SK-N-SH (cell line): ENCODE measurements around the gene POLR3C. TPM values are rescaled to one million over a fixed set of nuclear protein-coding genes. Genes with fewer than 3 reads are reported as not detected.

Experiments used
- CTCF ChIA-PET: fragments of 300-600, 350-600 bp; formaldehyde crosslinking; extraction: SDS; loops from one replicate; lab custom pipeline; 2021; lab: Yijun Ruan, JAX
- POLR2A ChIA-PET: fragments of 350-600 bp; sonication (Branson Sonifier 250); formaldehyde crosslinking; extraction: SDS; loops from one replicate; lab custom pipeline; 2020; ENCODE audit warnings: antibody characterized with exemption, inconsistent platforms; lab: Yijun Ruan, JAX
- DNase-seq: peaks from one replicate; pipeline ENCODE4 v3.0.0; 2012
- H2AFZ ChIP-seq: fragments of 200-600 bp; sonication (generic); 2 replicates; pipeline ENCODE4 v1.8.1; 2016; ENCODE audit warnings: antibody characterized with exemption, mild to moderate bottlenecking, low read depth
- H3F3A ChIP-seq: fragments of 200-600 bp; sonication (generic); replicated peaks from 2 replicates; pipeline ENCODE3; 2016; ENCODE audit warnings: antibody characterized with exemption, mild to moderate bottlenecking; ENCODE audit not compliant: insufficient read depth
- H3K27ac ChIP-seq, 2 experiments: fragments of 200-500 bp in 1 of 2; fragments of 200-600 bp in 1 of 2; sonication (Bioruptor generic) in 1 of 2; sonication (generic), shearing (Covaris generic) in 1 of 2; 2 replicates each; pipeline versions ENCODE4 v1.5.1 to v1.6.1; 2014 to 2016; ENCODE audit warnings: low read depth in 2 of 2, inconsistent platforms in 1 of 2, low read length in 1 of 2, mild to moderate bottlenecking in 1 of 2, mixed read lengths in 1 of 2
- H3K27me3 ChIP-seq: fragments of 200-600 bp; sonication (generic), shearing (Covaris generic); 2 replicates; pipeline ENCODE4 v1.6.1; 2016; ENCODE audit warnings: mixed run types; ENCODE audit not compliant: insufficient read depth
- H3K36me3 ChIP-seq, 2 experiments: fragments of 200-500 bp in 1 of 2; fragments of 200-600 bp in 1 of 2; sonication (Bioruptor generic) in 1 of 2; sonication (generic) in 1 of 2; replicated peaks in 1 of 2; 2 replicates each; pipeline versions ENCODE3 to v1.5.1; 2014 to 2016; ENCODE audit warnings: low read length in 1 of 2, mild to moderate bottlenecking in 1 of 2; ENCODE audit not compliant: insufficient read depth in 2 of 2, control insufficient read depth in 1 of 2
- H3K4me1 ChIP-seq, 2 experiments: fragments of 200-500 bp in 1 of 2; fragments of 200-600 bp in 1 of 2; sonication (Bioruptor generic) in 1 of 2; sonication (generic), shearing (Covaris generic) in 1 of 2; 2 replicates each; pipeline versions ENCODE4 v1.5.1 to v1.6.1; 2014 to 2016; ENCODE audit warnings: low read depth in 1 of 2, low read length in 1 of 2, mixed run types in 1 of 2; ENCODE audit not compliant: insufficient read depth in 2 of 2, control insufficient read depth in 1 of 2
- H3K4me2 ChIP-seq: fragments of 200-600 bp; sonication (generic), shearing (Covaris generic); 2 replicates; pipeline ENCODE4 v1.6.1; 2017; ENCODE audit warnings: mixed run types
- H3K4me3 ChIP-seq, 2 experiments: fragments of 200-500 bp in 1 of 2; fragments of 200-600 bp in 1 of 2; sonication (Bioruptor generic) in 1 of 2; sonication (generic), shearing (Covaris generic) in 1 of 2; 2 replicates each; pipeline versions ENCODE4 v1.5.1 to v1.8.1; 2014 to 2016; ENCODE audit warnings: low read depth in 2 of 2, inconsistent platforms in 1 of 2, low read length in 1 of 2, mild to moderate bottlenecking in 1 of 2, mixed read lengths in 1 of 2, moderate library complexity in 1 of 2
- H3K79me2 ChIP-seq: fragments of 200-600 bp; sonication (generic); 2 replicates; pipeline ENCODE4 v1.8.1; 2017; ENCODE audit warnings: mild to moderate bottlenecking; ENCODE audit not compliant: insufficient read depth
- H3K9ac ChIP-seq: fragments of 200-600 bp; sonication (generic); 2 replicates; pipeline ENCODE4 v1.6.1; 2017; ENCODE audit warnings: mixed run types
- H3K9me2 ChIP-seq: fragments of 200-600 bp; sonication (generic); 2 replicates; pipeline ENCODE4 v1.6.1; 2017; ENCODE audit warnings: mixed run types
- H3K9me3 ChIP-seq: fragments of 200-600 bp; sonication (generic); 2 replicates; pipeline ENCODE4 v1.6.1; 2017; ENCODE audit warnings: mixed run types, mild to moderate bottlenecking, moderate library complexity
- H4K20me1 ChIP-seq: fragments of 200-600 bp; sonication (generic); 2 replicates; pipeline ENCODE4 v1.6.1; 2017; ENCODE audit warnings: mild to moderate bottlenecking, mixed run types; ENCODE audit not compliant: insufficient read depth
- CHD2 ChIP-seq: fragments of 150-350 bp; IDR thresholded peaks from 2 replicates; pipeline ENCODE4 v1.6.1; 2018; ENCODE audit warnings: low read length; ENCODE audit not compliant: partially characterized antibody
- CTCF ChIP-seq: fragments of 200-600 bp; sonication (generic); IDR thresholded peaks from 2 replicates; pipeline ENCODE4 v1.6.1; 2017; ENCODE audit warnings: antibody characterized with exemption, mild to moderate bottlenecking, moderate library complexity
- EP300 ChIP-seq, 2 experiments: IDR thresholded peaks; 2 replicates each; pipeline versions ENCODE4 v1.4.0 to v1.6.1; 2012; ENCODE audit warnings: borderline replicate concordance in 1 of 2, low read depth in 1 of 2, low read length in 1 of 2
- FOXJ3 ChIP-seq: sonication (generic); formaldehyde crosslinking; IDR thresholded peaks from 2 replicates; pipeline ENCODE4 v1.5.1; 2020; ENCODE audit warnings: mild to moderate bottlenecking, missing genetic modification reagents
- FOXM1 ChIP-seq: IDR thresholded peaks from 2 replicates; pipeline ENCODE4 v1.4.0; 2012; ENCODE audit warnings: low read depth, mild to moderate bottlenecking
- IRF3 ChIP-seq: fragments of 150-350 bp; IDR thresholded peaks from 2 replicates; pipeline ENCODE4 v1.6.1; 2016; ENCODE audit warnings: mild to moderate bottlenecking, low read depth, low read length
- MAX ChIP-seq: IDR thresholded peaks from 2 replicates; pipeline ENCODE4 v1.4.0; 2012; ENCODE audit warnings: low read depth
- MXI1 ChIP-seq: IDR thresholded peaks from 2 replicates; pipeline ENCODE4 v1.6.1; 2012; ENCODE audit warnings: mild to moderate bottlenecking, low read depth, low read length, improper control_type of control experiment
- PBX3 ChIP-seq: IDR thresholded peaks from 2 replicates; pipeline ENCODE4; 2012
- POLR2AphosphoS5 ChIP-seq: IDR thresholded peaks from 2 replicates; pipeline ENCODE4 v1.6.1; 2012; ENCODE audit warnings: low read depth, low read length
- RCOR1 ChIP-seq: fragments of 150-350 bp; IDR thresholded peaks from 2 replicates; pipeline ENCODE4 v1.6.1; 2017; ENCODE audit warnings: antibody characterized with exemption, low read length
- RXRA ChIP-seq: IDR thresholded peaks from 2 replicates; pipeline ENCODE4 v1.4.0; 2012; ENCODE audit warnings: low read depth, mild to moderate bottlenecking, borderline replicate concordance
- SIN3A ChIP-seq: IDR thresholded peaks from 2 replicates; pipeline ENCODE4 v1.6.1; 2012; ENCODE audit warnings: low read depth, mild to moderate bottlenecking, low read length, moderate library complexity, borderline replicate concordance
- TAF1 ChIP-seq: IDR thresholded peaks from 2 replicates; pipeline ENCODE4 v1.6.1; 2012; ENCODE audit warnings: low read depth, mild to moderate bottlenecking, low read length, moderate library complexity, borderline replicate concordance
- TCF12 ChIP-seq: IDR thresholded peaks from 2 replicates; pipeline ENCODE4 v1.4.0; 2012
- TEAD4 ChIP-seq: IDR thresholded peaks from 2 replicates; pipeline ENCODE4 v1.4.0; 2012; ENCODE audit warnings: mild to moderate bottlenecking, borderline replicate concordance; ENCODE audit not compliant: insufficient read depth
- YY1 ChIP-seq: IDR thresholded peaks from 2 replicates; pipeline ENCODE4 v1.4.0; 2012; ENCODE audit warnings: low read depth, mild to moderate bottlenecking
- WGBS: methylation state at CpG from one replicate; pipeline ENCODE4 v1.1.6; 2017; ENCODE audit warnings: low lambda C conversion rate; 5-methylcytosine and 5-hydroxymethylcytosine counted together
- polyA plus RNA-seq, 3 experiments: library from polyadenylated mRNA; depleted of rRNA; stranded (reverse); fragments of >200 nt; gene quantifications; 2 replicates each; pipeline ENCODE4 v1.2.3, GENCODE V29; 2012
- TF ChIP-seq, protein P1 (sequence below): IDR thresholded peaks from 2 replicates; pipeline ENCODE4 v1.4.0; 2012; ENCODE audit warnings: low read depth, borderline replicate concordance

The POLR3C gene
- polyA plus RNA-seq, 1 of the 3 experiments (the other 2 are of a cell fraction) = 34.1 TPM

GRCh38 chr1:145877923-145878486 is 54.0 kb downstream of the POLR3C start:
- no peak for DNase-seq
- no peaks in the 10 kb centered on the region for H3K36me3 ChIP-seq
- no peaks in the 10 kb centered on the region for H3K9me2 ChIP-seq
- ChIA-PET POLR2A (no interaction called here), CTCF (interaction anchor here (2.9 to 4.6 kb wide), 2 partner anchors 13 to 33 kb away, joined by 9 to 37 read pairs; partner anchors contain the start of gene NUDT17)
- no peaks in the 10 kb centered on the region for H3F3A ChIP-seq
- no peak overlapping the region for H2AFZ ChIP-seq
- no peaks in the 10 kb centered on the region; a peak in 1 of 4 replicates for H3K4me1 ChIP-seq
- TF ChIP-seq MXI1 (no peak), POLR2AphosphoS5 (no peak), YY1 (no peak), SIN3A (no peak), FOXM1 (no peak), MAX (no peak), FOXJ3 (CRISPR knock-in tag) (no peak), RCOR1 (no peak)
- H3K79me2 ChIP-seq = no peaks in the 10 kb centered on the region
- no peak overlapping the region for H3K9ac ChIP-seq
- no peaks in the 10 kb centered on the region for H3K27me3 ChIP-seq
- H3K4me2 ChIP-seq = no peak overlapping the region
- no peak overlapping the region for H3K4me3 ChIP-seq
- WGBS = 81% methylated on average over 7 of the region's 7 CpGs
- no peaks in the 10 kb centered on the region for H4K20me1 ChIP-seq
- no peaks in the 10 kb centered on the region for H3K9me3 ChIP-seq
- no peak overlapping the region for H3K27ac ChIP-seq

GRCh38 chr1:145878724-145879123 is 54.7 kb downstream of the POLR3C start:
- TF ChIP-seq TAF1 = no peak
- no peak for TF ChIP-seq RXRA
- no peak for TF ChIP-seq EP300 (IDR thresholded peaks at IDR 0.05; ENCODE audit: borderline replicate concordance in 1 of 2, low read depth in 1 of 2, low read length in 1 of 2)
- no peak for TF ChIP-seq TEAD4
- no peak for TF ChIP-seq TCF12
- TF ChIP-seq, protein P1, sequence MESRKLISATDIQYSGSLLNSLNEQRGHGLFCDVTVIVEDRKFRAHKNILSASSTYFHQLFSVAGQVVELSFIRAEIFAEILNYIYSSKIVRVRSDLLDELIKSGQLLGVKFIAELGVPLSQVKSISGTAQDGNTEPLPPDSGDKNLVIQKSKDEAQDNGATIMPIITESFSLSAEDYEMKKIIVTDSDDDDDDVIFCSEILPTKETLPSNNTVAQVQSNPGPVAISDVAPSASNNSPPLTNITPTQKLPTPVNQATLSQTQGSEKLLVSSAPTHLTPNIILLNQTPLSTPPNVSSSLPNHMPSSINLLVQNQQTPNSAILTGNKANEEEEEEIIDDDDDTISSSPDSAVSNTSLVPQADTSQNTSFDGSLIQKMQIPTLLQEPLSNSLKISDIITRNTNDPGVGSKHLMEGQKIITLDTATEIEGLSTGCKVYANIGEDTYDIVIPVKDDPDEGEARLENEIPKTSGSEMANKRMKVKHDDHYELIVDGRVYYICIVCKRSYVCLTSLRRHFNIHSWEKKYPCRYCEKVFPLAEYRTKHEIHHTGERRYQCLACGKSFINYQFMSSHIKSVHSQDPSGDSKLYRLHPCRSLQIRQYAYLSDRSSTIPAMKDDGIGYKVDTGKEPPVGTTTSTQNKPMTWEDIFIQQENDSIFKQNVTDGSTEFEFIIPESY = no peak
- no peak for TF ChIP-seq IRF3
- no peak for TF ChIP-seq CHD2
- no peak for TF ChIP-seq CTCF
- no peak for TF ChIP-seq PBX3
- Histone ChIP-seq H3K79me2 (no peaks in the 10 kb centered on the region), H4K20me1 (no peaks in the 10 kb centered on the region), H3K4me3 (no peak overlapping the region), H3K27ac (no peak overlapping the region), H3K9ac (no peak overlapping the region), H3K4me1 (no peaks in the 10 kb centered on the region; a peak in 1 of 4 replicates), H3K9me2 (no peaks in the 10 kb centered on the region), H3K9me3 (no peaks in the 10 kb centered on the region), H3K4me2 (no peak overlapping the region), H2AFZ (no peak overlapping the region), H3F3A (no peaks in the 10 kb centered on the region), H3K36me3 (no peaks in the 10 kb centered on the region), H3K27me3 (no peaks in the 10 kb centered on the region)
- WGBS = 96% methylated on average over 2 of the region's 2 CpGs
- CTCF ChIA-PET = interaction anchor here (4.6 to 6.5 kb wide), 2 partner anchors 13 to 33 kb away, joined by 37 to 54 read pairs; partner anchors contain the start of gene NUDT17
- POLR2A ChIA-PET = interaction anchor here (0.7 kb wide), 1 partner anchor 49 kb away, joined by 4 read pairs; the partner anchor contains the start of gene RBM8A
- no peak for DNase-seq
